Measurements from ENCODE around the gene HS3ST3A1. TPM values are rescaled to one million over a fixed set of nuclear protein-coding genes. Genes with fewer than 3 reads are reported as not detected.

Gene HS3ST3A1
- total RNA-seq, 1 experiment from 2014 or later, result not detected

- CTCF ChIA-PET, result no interaction called here
- no peaks in the 10 kb centered on the region for H3K9me3 ChIP-seq (ENCODE audit: control insufficient read depth in 1 of 2, insufficient read depth in 1 of 2, low read depth in 1 of 2, low read length in 2 of 2)
- no peak overlapping the region for H3K9ac ChIP-seq (ENCODE audit: low read length)
- no TSS peak for BruUV-seq (replicated peaks)
- H3K4me1 ChIP-seq (ENCODE audit: control insufficient read depth in 1 of 2, insufficient read depth in 2 of 2, low read length in 2 of 2), result no peaks in the 10 kb centered on the region
- ATAC-seq (no peak), DNase-seq (ENCODE audit: low read depth, low spot score) (no peak)
- intact Hi-C loops (cut with micrococcal nuclease), result no loop called here
- H4K20me1 ChIP-seq (ENCODE audit: insufficient read depth), result no peaks in the 10 kb centered on the region
- RAD21 ChIA-PET (ENCODE audit: low non-redundant PET in 1 of 2, low total read pairs in 2 of 2, uncharacterized antibody in 2 of 2, unreplicated experiment in 2 of 2), result no interaction called here
- peaks cover 17% of the 10 kb centered on the region; the same call in 1 of the 2 replicates for H3K27me3 ChIP-seq (ENCODE audit: insufficient read depth, low read length)
- H2AFZ ChIP-seq (ENCODE audit: low read depth, low read length, poor library complexity, severe bottlenecking), result no peak overlapping the region
- no peak overlapping the region for H3K27ac ChIP-seq (ENCODE audit: low read depth, low read length)
- no peak overlapping the region for H3K4me3 ChIP-seq (replicated peaks in 1 of 2; ENCODE audit: low read depth in 1 of 2, low read length in 2 of 2)
- TF ChIP-seq, protein P1, sequence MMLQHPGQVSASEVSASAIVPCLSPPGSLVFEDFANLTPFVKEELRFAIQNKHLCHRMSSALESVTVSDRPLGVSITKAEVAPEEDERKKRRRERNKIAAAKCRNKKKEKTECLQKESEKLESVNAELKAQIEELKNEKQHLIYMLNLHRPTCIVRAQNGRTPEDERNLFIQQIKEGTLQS (IDR thresholded peaks at IDR 0.05), result no peak
- TF ChIP-seq SRF (IDR thresholded peaks at IDR 0.05; ENCODE audit: low read depth), result no peak
- TF ChIP-seq, protein P2, sequence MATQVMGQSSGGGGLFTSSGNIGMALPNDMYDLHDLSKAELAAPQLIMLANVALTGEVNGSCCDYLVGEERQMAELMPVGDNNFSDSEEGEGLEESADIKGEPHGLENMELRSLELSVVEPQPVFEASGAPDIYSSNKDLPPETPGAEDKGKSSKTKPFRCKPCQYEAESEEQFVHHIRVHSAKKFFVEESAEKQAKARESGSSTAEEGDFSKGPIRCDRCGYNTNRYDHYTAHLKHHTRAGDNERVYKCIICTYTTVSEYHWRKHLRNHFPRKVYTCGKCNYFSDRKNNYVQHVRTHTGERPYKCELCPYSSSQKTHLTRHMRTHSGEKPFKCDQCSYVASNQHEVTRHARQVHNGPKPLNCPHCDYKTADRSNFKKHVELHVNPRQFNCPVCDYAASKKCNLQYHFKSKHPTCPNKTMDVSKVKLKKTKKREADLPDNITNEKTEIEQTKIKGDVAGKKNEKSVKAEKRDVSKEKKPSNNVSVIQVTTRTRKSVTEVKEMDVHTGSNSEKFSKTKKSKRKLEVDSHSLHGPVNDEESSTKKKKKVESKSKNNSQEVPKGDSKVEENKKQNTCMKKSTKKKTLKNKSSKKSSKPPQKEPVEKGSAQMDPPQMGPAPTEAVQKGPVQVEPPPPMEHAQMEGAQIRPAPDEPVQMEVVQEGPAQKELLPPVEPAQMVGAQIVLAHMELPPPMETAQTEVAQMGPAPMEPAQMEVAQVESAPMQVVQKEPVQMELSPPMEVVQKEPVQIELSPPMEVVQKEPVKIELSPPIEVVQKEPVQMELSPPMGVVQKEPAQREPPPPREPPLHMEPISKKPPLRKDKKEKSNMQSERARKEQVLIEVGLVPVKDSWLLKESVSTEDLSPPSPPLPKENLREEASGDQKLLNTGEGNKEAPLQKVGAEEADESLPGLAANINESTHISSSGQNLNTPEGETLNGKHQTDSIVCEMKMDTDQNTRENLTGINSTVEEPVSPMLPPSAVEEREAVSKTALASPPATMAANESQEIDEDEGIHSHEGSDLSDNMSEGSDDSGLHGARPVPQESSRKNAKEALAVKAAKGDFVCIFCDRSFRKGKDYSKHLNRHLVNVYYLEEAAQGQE (IDR thresholded peaks at IDR 0.05; ENCODE audit: low read depth), result no peak
- TF ChIP-seq ZNF274 (IDR thresholded peaks at IDR 0.05; ENCODE audit: low read depth, low read length), result no peak
- TF ChIP-seq ZBTB33 (IDR thresholded peaks at IDR 0.05; ENCODE audit: extremely low read depth, insufficient replicate concordance, low read length), result no peak
- TF ChIP-seq POLR2AphosphoS5 (IDR thresholded peaks at IDR 0.05; ENCODE audit: low read depth, low read length), result no peak
- no peaks in the 10 kb centered on the region for H3K36me3 ChIP-seq (ENCODE audit: control insufficient read depth in 1 of 2, insufficient read depth in 2 of 2, low read length in 2 of 2)
- H3K4me2 ChIP-seq (ENCODE audit: low read length), result no peak overlapping the region
- H3K9me2 ChIP-seq (ENCODE audit: insufficient read depth), result no peaks in the 10 kb centered on the region
- POLR2A ChIA-PET, result no interaction called here
- no peaks in the 10 kb centered on the region for H3K79me2 ChIP-seq (ENCODE audit: insufficient read depth, low read length)
Measured at GRCh38 chr17:13462673-13463124, 139.0 kb downstream of the HS3ST3A1 start.
